GM12892 (cell line): Measurements from ENCODE around the gene IDH3G.

Experiments
- POLR2A ChIP-seq: IDR thresholded peaks from 2 replicates; pipeline ENCODE4 v1.6.1; 2011; ENCODE audit warnings: low read depth, low read length, control low read depth
- POLR2AphosphoS5 ChIP-seq: IDR thresholded peaks from 2 replicates; pipeline ENCODE4 v1.6.1; 2011; ENCODE audit warnings: low read depth, low read length, control low read depth

DNA sequence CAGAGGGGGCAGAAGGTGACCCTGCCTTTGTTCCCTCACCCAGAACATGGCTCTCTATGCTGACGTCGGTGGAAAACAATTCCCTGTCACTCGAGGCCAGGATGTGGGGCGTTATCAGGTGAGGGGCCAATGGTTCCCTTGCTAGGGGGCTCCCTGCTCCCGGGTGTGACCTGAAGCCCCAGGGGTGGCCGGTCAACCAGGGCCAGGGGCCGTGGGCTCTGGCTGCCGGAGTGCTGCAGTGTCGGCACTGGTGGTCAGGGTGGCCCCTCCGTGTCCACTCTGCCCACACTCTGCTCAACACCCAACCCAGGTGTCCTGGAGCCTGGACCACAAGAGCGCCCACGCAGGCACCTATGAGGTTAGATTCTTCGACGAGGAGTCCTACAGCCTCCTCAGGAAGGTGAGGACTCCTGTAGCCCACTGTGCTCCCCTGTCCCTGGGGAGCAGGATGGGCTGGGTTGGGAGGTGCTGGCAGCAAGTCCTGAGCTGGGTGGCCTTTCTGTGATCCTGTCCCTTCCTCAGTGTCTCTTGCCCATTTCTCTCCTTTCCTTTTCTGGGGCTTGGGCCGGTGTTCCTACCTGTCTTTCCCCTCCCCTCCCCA lies 3.3 kb upstream of the IDH3G start:
- TF ChIP-seq POLR2AphosphoS5, result no peak
- TF ChIP-seq POLR2A, result no peak
